Kidney epithelial cell (primary cell): ENCODE measurements around the gene RASGRP3. TPM values are rescaled to one million over a fixed set of nuclear protein-coding genes. Genes with fewer than 3 reads are reported as not detected.
A peak's percentile ranks its signal among the peaks of the same experiment; 100 is the strongest.

ENCODE experiments used
- DNase-seq: peaks from one replicate; pipeline ENCODE4 v3.0.0-alpha.2; 2010; ENCODE audit warnings: low read depth
- H3K27me3 ChIP-seq: 2 replicates; pipeline ENCODE4 v1.6.0; 2011; ENCODE audit warnings: low read length; ENCODE audit not compliant: control insufficient read depth, insufficient read depth
- H3K36me3 ChIP-seq: 2 replicates; pipeline ENCODE4 v1.5.1; 2011; ENCODE audit warnings: low read length; ENCODE audit not compliant: control insufficient read depth, insufficient read depth
- H3K4me3 ChIP-seq: 2 replicates; pipeline ENCODE4 v1.5.1; 2011; ENCODE audit warnings: low read depth, mild to moderate bottlenecking, control low read depth, low read length
- CTCF ChIP-seq: IDR thresholded peaks from 2 replicates; pipeline ENCODE4 v1.5.1; 2011; ENCODE audit warnings: mild to moderate bottlenecking, moderate library complexity, low read length, control low read depth, inconsistent platforms; ENCODE audit not compliant: insufficient read depth, poor library complexity, severe bottlenecking
- total RNA-seq: library from RNA; depleted of rRNA; stranded (reverse); fragments of >200 nt; gene quantifications from 2 replicates; pipeline ENCODE4 v1.2.3, GENCODE V29; 2015

RASGRP3 gene
- total RNA-seq, 1 donor from 2014 or later: 17.6 TPM

GRCh38 chr2:33599175-33599942 is 122.9 kb downstream of the RASGRP3 start, which contains the start of gene FAM98A:
FAM98A (minus strand) TSS chr2:33599299; CDS start chr2:33599221, 78 bp downstream.
- peak within 1 kb of the TSS; percentile 96 for H3K4me3 ChIP-seq
- peak; percentile 21 for TF ChIP-seq CTCF
- H3K27me3 ChIP-seq: no peaks in the 10 kb centered on the region
- peak; percentile 95 for DNase-seq
- H3K36me3 ChIP-seq: no peaks in the 10 kb centered on the region

DNA sequence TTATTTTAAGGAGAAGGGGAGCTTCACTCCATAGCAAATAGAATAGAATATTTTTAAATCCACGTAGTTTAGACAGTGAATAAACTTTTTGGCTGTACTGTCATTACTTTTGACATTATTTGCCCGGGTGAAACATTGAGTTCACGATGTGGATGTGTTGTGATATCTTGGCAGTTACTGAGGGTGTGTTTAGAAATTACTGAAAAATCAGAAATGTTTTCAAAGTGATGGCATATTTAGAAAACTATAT is 123.4 kb downstream of the RASGRP3 start:
- H3K4me3 ChIP-seq: peak overlapping the region; percentile 96
- H3K36me3 ChIP-seq: no peaks in the 10 kb centered on the region
- no peak for DNase-seq
- no peak for TF ChIP-seq CTCF
- H3K27me3 ChIP-seq: no peaks in the 10 kb centered on the region

DNA sequence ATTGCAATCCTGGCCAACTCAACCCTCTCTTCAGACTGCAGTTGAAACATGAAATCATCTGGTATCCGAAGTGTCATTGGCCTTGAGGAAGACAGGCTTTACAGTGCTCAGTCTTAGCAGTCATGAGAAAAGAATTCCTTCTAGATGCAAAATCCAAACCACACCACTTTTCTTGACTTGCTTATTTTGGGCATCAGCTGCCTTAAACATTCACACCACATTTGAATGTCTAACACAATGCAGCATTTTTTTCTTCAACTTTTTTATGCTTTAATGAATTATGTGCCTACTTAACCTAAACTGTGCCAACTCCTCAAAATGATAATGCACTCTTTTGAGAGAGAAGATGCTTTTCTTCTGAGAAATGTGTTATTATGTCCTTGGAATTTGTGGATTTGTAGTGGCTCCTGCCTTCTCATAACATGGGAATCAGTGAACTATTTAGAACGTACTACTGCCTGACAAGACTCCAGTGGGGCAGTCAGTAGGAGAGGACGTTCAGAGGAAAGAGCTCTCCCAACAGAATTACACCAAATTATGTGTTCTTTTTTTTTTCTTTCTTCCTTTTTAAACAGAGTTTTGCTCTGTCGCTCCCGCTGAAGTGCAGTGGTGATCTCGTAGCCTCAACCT is 125.9 kb downstream of the RASGRP3 start:
- no peak for DNase-seq
- no peak overlapping the region for H3K4me3 ChIP-seq
- no peak for TF ChIP-seq CTCF
- no peaks in the 10 kb centered on the region for H3K36me3 ChIP-seq
- no peaks in the 10 kb centered on the region for H3K27me3 ChIP-seq

DNA sequence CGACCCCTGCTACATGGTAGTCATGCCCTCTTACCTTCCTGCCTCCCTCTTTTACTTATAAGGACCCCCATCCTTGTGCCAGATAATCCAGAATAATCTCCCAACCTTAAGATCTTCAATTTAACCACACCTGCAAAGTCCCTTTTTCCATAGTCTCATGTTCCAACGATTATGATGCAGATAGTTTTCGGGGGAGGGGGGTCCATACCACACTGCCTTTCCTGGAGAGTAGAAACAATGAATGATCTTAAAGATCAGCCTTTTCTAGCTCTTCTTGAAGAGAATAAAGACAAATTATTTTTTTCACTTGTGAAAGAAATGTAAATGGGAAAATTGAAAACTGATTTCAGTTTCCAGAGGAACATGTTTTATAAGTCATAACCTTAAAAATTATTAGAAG is 127.0 kb downstream of the RASGRP3 start:
- no peak for TF ChIP-seq CTCF
- no peaks in the 10 kb centered on the region for H3K36me3 ChIP-seq
- no peak for DNase-seq
- H3K4me3 ChIP-seq: no peak overlapping the region
- H3K27me3 ChIP-seq: no peaks in the 10 kb centered on the region

DNA sequence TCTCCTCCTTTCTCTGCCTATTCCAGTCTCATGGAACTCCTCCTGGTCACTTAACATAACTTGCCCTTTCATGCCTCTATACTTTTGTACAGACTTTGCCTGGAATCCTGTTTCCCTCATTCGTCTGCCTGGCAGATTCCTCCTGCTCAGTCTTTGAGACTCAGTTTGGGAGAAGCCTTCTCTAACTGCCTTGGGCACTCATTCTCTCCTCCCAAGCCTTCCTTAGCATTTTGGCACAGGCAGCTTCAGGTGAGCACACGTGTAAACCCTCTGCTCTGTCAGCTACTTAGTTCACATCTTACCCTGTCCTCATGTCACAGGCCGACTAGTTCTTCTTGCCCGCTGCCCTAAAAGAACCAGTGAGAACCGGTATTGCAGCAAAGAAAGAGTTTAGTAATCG is 128.6 kb downstream of the RASGRP3 start:
- no peaks in the 10 kb centered on the region for H3K36me3 ChIP-seq
- no peak overlapping the region for H3K4me3 ChIP-seq
- no peak for TF ChIP-seq CTCF
- H3K27me3 ChIP-seq: no peaks in the 10 kb centered on the region
- DNase-seq: no peak

DNA sequence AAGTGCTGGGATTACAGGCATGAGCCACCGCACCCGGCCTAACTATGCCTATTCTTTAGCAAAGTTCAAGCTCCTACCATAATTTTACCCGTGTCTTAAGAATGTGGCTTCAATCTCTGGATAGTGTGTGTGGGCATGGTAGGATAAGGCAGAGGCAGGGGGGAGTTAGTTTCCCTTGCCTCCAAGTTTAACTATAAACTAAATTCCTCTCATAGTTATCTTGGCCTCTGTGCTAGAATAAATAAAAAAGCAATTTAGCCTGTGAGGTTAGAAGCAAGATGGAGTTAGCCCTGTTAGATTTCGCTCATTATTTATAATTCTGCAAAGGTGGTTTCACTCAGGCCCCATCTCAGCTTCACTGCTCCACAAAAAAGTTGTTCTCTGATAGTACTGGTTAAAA is 129.7 kb downstream of the RASGRP3 start:
- DNase-seq: no peak
- Histone ChIP-seq H3K27me3 (no peaks in the 10 kb centered on the region), H3K4me3 (no peak overlapping the region), H3K36me3 (no peaks in the 10 kb centered on the region)
- TF ChIP-seq CTCF: no peak
